Measurements from ENCODE around the gene AGT. TPM values are rescaled to one million over a fixed set of nuclear protein-coding genes. Genes with fewer than 3 reads are reported as not detected.
"Not testable (repeated sequence)": the region's sequence is repeated elsewhere in the genome, so short reads cannot be mapped to it uniquely, and the experiment has no call there.

The AGT gene
- total and polyA plus RNA-seq, 4 donors, result 23.2 to 120 (median 47.6) TPM

DNA sequence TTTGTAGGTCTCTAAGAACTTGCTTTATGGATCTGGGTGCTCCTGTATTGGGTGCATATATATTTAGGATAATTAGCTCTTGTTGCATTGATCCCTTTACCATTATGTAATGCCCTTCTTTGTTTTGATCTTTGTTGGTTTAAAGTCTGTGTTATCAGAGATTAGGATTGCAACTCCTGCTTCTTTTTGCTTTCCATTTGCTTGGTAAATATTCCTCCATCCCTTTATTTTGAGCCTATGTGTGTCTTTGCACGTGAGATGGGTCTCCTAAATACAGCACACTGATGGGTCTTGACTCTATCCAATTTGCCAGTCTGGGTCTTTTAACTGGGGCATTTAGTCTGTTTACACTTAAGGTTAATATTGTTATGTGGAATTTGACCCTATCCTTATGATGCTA is 57.2 kb downstream of the AGT start:
- DNase-seq; ATAC-seq (ENCODE audit: low FRiP score); H3K27ac ChIP-seq (ENCODE audit: low read depth in 1 of 2, low read length in 2 of 2); H3K4me3 ChIP-seq (ENCODE audit: low read length in 2 of 2); H3K9me3 ChIP-seq (ENCODE audit: control insufficient read depth, low read length); H3K36me3 ChIP-seq (ENCODE audit: control insufficient read depth in 1 of 2, insufficient read depth in 2 of 2, low read length in 1 of 2); H3K27me3 ChIP-seq (ENCODE audit: control insufficient read depth in 1 of 2, insufficient read depth in 2 of 2, low read length in 1 of 2); intact Hi-C loops (cut with DNase I); H3K4me1 ChIP-seq (ENCODE audit: control insufficient read depth in 1 of 2, insufficient read depth in 2 of 2, low read length in 2 of 2): not testable (repeated sequence)
- WGBS, 2 donors, result 86 to 90% methylated on average over 1 of the region's 1 CpG

Other genes with a start within 250 kb of the AGT start
- gene COG2, start 71.6 kb downstream of the AGT start, total RNA-seq, result 10 to 100 TPM; 18.1 to 23.1 TPM
- gene COG2, start 71.6 kb downstream of the AGT start, polyA plus RNA-seq, result 10 to 100 TPM in 1 of 2 donors, 1 to 10 TPM in 1; 6.4 to 14.0 TPM
- not detected for gene CAPN9, start 33.3 kb upstream of the AGT start, total RNA-seq
- gene CAPN9, start 33.3 kb upstream of the AGT start, polyA plus RNA-seq, result 1 to 10 TPM in 1 of 2 donors, under 1 TPM in 1; 0.46 to 6.0 TPM
- 100 to 1,000 TPM; 117 to 172 TPM for gene C1orf198, start 154.4 kb upstream of the AGT start, total RNA-seq
- 100 to 1,000 TPM in 1 of 2 donors, 10 to 100 TPM in 1; 61.2 to 110 TPM for gene C1orf198, start 154.4 kb upstream of the AGT start, polyA plus RNA-seq